GM19025 (cell line): ENCODE measurements around the gene TRPV6.

Experiments
- ATAC-seq: cut with Tn5 transposase; IDR thresholded peaks from one replicate; pipeline ENCODE4 v1.9.1; 2021; ENCODE audit warnings: mild to moderate bottlenecking, low read depth, moderate library complexity; ENCODE audit not compliant: unreplicated experiment

The TRPV6 gene

DNA sequence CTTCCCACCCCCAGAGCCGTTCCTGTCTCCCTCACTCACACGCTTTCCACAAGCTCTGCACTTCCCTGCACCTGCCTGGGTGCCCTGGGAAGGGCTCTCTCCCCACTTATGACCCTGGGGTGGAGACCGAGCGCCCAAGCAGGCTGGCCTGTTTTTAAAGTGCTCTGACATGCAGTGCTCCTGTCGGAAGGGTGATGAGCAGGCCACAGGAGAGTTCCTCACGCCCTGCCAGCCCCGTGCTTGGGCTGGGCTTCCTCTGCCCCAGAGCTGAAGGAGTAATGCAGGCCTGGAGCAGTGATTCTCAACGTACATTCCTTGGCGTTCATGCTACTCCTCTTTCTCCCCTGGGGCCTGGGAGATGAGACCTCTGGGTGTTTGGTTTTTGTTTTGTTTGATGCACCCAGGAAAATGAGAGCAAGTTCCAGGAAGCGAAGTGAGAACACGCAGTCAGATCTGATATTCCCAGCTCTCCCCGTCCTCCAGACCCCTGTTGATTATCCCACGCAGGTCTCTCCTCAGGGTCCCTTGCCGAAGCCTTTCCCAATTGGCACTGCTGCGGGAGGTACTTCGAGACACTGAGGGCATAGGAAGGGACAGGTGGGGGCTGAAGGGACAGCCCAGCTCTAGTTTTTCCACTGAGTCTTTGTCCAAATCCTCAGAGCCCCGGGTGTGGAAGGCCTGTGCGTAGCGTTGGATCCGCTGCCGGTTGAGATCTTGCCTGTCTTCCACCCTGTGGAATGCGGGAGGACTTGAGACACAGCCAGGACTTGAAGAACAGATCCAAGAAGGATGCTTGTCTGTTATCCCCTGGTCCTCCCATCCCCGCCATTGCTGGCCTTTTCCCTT lies 14.1 kb downstream of the TRPV6 start:
- ATAC-seq, result no peak

DNA sequence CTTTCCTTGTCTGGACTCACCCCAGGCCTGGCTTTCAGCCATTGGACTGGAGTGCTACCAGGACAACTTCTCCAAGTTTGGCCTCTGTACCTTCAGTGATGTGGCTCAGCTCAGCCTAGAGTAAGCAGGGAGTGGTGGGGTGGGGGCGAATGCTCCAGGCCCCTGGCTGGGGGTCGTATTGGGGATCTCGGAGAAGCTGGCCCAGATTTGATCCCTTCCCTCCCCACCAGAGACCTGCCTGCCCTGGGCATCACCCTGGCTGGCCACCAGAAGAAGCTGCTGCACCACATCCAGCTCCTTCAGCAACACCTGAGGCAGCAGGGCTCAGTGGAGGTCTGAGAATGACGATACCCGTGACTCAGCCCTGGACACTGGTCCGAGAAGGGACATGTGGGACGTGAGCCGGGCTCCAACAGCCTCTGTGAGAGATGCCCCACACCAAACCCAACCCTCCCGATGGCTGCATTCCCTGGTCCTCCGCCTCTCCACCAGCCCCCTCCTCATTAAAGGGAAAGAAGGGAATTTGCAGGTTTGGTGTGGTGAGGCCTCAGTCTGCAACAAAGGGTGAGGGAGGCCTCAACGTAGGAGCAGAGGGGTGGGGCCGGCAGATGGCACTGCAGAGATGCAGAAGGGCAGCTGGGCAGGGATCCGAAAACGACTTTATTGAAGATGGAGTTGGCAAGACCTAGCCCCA lies 14.8 kb downstream of the TRPV6 start:
- no peak for ATAC-seq

DNA sequence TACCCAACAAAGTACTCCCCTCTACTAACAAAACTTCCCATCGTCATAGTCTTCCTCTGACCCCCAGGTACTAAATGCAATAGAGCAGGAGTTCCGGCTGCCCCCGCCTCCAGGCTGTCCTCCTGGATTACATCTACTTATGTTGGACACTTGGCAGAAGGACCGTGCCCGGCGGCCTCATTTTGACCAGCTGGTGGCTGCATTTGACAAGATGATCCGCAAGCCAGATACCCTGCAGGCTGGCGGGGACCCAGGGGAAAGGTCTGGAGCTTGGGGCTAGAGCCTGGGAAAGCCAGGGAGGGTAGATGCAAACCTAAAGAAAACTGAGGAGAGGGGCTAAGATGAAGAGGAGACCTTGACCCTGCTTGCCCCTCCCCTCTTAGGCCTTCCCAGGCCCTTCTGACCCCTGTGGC lies 15.4 kb downstream of the TRPV6 start:
- no peak for ATAC-seq

DNA sequence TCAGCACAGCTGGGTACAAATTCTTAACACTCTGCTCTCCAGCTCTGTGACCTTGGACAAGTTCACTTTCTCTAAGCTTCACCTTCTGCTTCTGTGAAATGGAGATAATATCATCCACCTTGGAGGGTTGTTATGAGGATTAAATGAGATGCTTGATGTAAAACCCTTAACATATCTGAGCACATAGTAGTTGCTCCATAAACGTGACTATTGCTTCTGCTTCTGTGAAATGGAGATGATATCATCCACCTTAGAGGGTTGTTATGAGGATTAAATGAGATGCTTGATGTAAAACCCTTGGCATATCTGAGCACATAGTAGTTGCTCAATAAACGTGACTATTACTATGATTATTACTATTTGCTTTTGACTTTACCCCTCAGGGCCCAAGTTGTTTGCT lies 16.1 kb downstream of the TRPV6 start:
- ATAC-seq, result no peak

DNA sequence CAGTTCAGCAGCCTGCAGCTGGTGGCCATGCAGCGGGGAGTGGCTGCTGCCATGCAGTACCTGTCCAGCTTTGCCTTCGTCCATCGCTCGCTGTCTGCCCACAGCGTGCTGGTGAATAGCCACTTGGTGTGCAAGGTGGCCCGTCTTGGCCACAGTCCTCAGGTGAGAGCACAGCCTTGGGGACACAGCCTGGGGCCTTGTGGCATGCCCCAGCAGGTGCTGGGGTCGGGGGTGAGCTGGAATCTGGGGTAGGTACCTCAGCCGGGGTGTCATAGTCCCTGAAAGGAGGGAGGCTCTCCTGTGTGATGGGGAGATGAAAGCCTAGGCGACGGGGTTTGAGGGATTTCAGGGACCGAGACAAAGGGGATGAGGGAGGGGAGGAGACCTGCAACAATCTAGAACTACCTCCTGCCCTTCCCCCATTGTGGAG lies 16.5 kb downstream of the TRPV6 start:
- no peak for ATAC-seq

DNA sequence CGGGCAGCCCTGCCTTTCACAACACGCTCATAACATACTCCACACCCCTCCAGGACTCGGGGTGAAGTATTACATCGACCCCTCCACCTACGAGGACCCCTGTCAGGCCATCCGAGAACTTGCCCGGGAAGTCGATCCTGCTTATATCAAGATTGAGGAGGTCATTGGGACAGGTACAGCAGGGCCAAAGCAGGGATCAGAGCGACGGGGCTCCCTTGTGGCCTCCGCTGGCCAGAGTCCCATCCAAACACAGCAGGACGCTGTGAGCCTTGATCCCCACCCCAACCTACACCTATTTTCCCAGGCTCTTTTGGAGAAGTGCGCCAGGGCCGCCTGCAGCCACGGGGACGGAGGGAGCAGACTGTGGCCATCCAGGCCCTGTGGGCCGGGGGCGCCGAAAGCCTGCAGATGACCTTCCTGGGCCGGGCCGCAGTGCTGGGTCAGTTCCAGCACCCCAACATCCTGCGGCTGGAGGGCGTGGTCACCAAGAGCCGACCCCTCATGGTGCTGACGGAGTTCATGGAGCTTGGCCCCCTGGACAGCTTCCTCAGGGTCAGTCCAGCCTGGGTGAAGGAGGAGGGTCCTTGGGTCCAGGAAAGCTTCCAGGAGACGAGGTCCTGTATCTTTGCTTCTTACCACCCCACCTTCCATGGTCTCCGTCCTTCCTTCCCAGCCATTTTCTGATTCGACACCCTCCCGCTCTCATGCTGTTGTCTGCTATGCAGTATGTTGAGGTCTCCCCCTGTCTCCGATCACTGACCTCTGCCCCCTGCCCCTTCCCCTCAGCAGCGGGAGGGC lies 17.2 kb downstream of the TRPV6 start:
- no peak for ATAC-seq

DNA sequence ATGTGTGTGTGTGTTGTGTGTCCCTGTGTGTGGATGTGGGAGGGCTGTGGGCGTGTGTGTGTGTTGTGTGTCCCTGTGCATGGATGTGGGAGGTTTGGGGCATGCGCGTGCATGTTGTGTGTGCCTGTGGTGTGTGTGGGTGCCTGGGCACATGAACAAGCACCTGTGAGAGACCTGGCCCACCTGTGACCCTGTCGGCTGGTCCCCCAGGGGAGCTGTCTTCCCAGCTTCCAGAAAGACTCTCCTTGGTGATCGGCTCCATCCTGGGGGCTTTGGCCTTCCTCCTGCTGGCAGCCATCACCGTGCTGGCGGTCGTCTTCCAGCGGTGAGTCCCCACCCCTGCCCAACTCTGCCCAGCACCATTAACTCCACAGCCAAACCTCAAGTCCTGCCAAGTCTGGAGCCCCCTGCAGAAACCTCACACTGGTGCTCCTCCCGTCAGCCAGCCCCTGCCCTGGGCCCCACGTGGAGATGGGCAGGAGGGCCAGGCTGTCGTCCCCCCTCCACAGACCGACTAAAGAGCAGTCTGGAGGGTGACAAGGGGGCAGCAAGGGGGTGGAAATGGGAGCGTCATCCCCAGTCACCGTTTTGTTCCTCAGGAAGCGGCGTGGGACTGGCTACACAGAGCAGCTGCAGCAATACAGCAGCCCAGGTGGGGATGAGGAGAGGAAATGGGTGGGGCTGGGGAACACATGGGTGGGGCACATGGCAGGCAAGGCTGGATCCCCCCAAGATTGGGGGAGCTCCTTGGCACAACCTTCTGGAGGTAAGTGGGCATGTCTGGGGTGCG lies 18.0 kb downstream of the TRPV6 start:
- ATAC-seq, result no peak

DNA sequence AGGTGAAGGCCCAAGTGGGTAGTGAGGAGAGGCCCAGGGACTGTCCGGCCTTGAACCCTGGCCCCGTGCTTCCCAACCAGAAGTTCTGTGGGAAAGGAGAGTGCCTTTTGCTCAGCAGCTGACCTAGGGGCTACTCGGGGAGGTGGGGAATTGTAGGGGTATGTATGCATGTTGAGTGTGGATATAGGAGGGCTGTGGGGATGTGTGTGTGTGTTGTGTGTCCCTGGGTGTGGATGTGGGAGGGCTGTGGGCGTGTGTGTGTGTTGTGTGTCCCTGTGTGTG lies 18.5 kb downstream of the TRPV6 start:
- ATAC-seq, result no peak

DNA sequence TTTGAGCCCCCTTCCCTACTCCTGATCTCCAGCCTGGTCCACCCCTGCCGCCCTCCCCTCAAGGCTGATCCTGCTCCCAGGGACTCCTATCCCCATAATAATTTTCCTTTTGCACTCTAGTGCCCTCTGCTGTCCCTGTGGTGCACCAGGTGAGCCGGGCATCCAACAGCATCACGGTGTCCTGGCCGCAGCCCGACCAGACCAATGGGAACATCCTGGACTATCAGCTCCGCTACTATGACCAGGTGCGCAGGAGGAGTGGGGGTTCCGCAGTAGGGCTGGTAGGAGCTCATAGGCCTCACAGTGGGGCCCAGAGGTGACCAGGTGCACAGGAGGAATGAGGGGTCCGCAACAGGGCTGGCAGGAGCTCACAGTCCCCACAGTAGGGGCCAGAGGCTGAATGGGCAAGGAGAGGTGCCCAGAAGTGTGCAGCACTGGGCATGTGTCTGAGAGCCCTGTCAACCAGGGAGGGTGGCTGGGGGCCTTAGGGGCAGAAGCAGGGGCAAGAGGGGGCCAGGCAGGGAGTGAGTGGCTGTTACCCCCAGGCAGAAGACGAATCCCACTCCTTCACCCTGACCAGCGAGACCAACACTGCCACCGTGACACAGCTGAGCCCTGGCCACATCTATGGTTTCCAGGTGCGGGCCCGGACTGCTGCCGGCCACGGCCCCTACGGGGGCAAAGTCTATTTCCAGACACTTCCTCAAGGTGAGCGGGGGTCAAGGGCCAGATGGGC lies 19.0 kb downstream of the TRPV6 start:
- no peak for ATAC-seq

DNA sequence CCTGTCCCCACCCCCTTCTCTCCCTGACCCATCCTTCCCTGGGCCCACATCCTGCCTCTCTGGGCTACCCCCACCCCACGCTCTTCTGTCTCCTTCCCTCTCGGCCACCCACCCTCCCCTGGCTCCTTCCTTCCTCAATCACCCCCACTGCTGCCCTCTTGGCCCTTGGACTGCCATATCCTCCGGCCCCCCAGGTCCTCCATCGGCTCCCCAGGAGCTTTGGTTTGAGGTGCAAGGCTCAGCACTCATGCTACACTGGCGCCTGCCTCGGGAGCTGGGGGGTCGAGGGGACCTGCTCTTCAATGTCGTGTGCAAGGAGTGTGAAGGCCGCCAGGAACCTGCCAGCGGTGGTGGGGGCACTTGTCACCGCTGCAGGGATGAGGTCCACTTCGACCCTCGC lies 19.8 kb downstream of the TRPV6 start:
- no peak for ATAC-seq

DNA sequence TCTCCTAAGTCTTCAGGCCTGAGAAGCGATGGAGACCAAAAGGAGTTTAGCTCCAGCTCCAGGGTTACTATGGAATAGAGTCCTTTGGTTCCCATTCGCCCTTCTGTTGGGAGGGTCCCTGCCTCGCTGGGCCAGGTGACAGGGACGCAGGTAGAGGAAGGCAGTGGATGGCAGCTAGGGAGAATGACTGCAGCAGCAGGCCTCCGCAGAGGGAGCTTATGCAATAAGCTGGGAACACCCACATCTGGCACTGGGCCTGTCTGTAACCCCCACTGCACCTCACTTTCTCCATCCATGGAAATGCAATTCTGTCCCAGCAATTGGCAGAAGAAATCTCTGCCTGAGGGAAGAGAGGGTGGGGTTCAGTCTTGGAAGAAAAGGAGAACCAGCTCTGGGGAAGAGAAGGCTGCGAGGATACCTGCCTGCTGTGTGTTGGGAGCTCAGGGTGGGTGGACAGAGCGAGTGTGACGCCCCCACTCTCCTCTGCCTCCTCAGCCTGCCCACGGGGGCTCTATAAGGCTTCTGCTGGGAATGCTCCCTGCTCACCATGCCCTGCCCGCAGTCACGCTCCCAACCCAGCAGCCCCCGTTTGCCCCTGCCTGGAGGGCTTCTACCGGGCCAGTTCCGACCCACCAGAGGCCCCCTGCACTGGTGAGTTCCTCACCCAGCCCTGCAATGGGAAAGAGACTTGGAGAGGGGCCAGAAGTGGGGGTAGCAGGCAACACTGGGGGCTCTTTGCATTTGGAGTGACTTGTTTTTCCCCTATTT lies 20.4 kb downstream of the TRPV6 start:
- no peak for ATAC-seq

DNA sequence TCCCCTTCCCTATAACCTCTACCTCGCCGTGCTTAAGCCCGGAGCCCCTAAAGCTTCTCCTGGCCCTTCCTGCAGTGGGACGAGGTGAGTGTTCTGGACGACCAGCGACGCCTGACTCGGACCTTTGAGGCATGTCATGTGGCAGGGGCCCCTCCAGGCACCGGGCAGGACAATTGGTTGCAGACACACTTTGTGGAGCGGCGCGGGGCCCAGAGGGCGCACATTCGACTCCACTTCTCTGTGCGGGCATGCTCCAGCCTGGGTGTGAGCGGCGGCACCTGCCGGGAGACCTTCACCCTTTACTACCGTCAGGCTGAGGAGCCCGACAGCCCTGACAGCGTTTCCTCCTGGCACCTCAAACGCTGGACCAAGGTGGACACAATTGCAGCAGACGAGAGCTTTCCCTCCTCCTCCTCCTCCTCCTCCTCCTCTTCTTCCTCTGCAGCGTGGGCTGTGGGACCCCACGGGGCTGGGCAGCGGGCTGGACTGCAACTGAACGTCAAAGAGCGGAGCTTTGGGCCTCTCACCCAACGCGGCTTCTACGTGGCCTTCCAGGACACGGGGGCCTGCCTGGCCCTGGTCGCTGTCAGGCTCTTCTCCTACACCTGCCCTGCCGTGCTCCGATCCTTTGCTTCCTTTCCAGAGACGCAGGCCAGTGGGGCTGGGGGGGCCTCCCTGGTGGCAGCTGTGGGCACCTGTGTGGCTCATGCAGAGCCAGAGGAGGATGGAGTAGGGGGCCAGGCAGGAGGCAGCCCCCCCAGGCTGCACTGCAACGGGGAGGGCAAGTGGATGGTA lies 21.5 kb downstream of the TRPV6 start:
- no peak for ATAC-seq

DNA sequence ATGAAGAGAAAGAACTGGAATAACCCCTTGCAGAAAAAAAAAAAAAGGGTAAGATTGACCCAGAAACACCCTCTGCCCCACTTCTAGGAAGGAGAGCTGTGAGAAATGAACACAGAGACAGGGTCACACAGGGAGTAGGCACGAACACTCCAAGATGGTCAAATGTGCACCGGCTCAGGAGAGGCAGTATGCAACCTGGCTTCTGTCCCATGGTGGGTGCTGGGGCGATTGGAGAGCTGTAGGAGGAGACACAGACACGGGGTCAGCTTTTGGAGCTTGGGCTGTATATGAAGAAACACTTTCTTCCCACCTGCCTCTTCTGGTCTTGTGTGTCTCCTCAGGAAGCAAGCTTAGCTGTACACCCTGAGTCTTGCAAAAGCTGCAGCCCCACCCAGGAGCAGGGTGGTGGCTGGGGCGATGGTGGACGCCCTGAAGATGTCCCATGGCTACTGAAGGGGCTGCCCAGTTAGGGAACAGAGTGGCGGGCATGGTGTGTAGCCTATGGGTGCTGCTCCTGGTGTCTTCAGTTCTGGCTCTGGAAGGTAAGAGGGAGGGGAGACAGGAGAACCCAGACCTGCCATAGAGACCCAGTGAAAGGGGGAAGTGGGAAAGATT lies 22.7 kb downstream of the TRPV6 start:
- ATAC-seq, result no peak

DNA sequence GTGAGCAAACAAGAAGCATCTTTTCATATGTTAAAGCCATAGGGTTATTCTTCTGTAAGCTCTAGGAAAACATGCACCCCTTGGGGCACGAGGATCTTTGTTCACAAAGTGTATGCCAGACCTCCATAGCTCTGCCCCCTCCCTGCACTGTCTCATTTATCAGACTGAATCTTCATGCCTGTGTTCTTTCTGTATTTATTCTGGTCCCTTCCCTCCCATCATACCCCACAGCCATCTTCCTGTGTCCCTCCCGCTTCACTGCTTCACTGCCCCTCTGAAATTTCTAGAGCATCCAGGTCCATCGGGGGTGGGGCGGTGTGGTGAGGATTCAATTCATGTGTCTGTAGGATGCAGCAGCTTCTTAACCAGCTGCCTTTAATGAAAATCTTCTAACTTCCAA lies 23.2 kb downstream of the TRPV6 start:
- no peak for ATAC-seq

DNA sequence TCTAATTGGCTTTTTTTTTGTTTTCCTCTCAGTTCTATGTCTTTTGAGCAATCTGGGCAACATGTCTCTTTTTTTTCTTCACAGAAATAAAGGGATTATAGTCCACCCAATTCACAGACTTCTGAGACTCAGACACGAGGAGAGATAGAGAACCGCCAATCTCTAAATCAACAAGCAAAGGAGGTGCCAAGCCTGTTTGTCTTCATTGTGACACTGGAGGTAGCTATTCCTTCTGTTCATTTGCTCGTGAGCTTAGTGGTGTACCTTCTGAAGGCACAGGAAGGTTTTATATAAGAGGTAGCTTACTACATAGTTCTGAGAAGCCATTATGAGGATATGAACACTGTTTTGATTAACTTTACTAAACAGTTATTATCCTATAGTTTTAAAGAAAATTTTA lies 24.6 kb downstream of the TRPV6 start:
- no peak for ATAC-seq

DNA sequence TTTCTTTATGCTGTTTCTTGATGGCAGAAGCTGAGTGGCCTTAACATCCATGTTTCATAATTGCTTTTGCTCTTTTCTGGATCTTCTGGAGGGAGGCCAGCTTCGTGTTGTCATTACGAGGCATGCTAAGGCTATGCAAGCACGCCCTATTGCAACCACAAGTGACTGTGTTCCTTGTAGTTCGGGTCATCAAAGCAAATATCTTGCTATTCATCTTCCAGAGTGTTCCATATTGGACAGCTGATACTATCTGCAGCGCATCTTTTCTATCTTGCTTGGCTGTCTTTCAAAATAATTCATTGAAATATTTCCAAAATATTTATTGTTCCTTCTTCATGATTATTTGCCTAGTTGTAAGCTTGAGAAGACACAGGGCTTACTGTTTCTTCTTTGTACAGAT lies 25.7 kb downstream of the TRPV6 start:
- ATAC-seq, result no peak

DNA sequence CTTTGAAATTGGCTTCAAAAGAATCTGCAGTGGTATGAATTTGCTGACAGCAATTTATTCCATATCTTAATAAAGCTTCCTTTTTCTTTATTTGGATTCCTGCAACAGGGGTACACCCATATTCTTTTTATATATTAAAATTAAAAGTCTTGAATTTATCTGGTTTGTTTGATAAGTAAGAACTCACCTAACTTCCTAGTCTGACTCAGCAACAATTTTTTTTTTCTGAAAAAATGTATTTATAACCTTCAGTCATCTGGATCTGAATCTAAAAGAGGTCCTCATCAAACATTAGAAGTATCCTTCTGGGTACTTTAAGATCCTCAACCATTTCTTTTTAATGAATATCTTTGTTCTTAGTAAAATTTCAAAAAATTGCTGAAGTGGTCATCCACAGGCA lies 26.1 kb downstream of the TRPV6 start:
- no peak for ATAC-seq

DNA sequence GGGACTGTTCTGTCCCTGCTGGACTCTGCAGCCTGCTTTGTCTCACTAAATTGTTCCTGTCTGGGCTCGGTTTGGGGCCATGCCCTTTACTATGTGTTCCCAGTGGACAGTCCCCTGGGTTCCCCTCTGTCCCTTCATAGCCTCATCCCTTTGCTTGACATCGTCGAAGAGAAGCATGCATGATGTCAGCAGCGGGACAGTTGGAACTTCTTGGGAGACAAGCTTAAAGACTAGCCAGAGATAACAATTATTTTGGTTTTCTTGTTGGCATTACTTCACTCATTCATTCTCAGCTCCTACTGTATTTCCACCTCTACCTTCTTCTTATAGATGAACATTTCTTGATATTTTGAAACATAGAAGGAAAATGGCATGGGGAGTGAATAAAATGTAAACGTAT lies 27.9 kb downstream of the TRPV6 start:
- ATAC-seq, result no peak
